ENCODE measurements around the gene RHBDD1. TPM values are rescaled to one million over a fixed set of nuclear protein-coding genes. Genes with fewer than 3 reads are reported as not detected.

The RHBDD1 gene
- total and polyA plus RNA-seq, 4 donors, result 8.5 to 45.8 (median 16.1) TPM

DNA sequence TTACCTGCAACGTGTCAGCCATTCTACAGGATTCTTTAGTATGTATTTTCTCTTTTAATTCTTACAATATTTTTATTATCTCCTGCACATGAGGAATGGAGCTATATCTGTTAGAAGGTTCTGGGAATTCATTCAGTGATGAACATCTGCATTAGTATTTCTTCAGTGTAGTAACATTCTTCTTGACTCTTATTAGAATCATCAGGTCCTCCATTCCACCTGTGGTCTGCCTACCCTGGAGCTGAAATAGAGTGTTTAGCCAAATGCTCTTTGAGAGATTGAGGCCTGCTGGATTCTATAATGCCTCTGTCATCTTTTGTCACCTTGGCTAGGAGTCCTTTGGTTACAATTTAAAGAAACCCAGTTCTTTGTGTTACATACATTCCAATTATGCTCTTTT, 54.4 kb downstream of the RHBDD1 start:
- Histone ChIP-seq H3K9ac (ENCODE audit: low read depth in 1 of 2, low read length in 2 of 2) (no peak overlapping the region), H3K4me3 (ENCODE audit: low read depth in 1 of 3, low read length in 3 of 3) (no peak overlapping the region), H3K27ac (ENCODE audit: low read depth in 1 of 2, low read length in 2 of 2) (no peak overlapping the region), H3K4me1 (ENCODE audit: control insufficient read depth in 4 of 4, insufficient read depth in 4 of 4, low read length in 3 of 4) (no peaks in the 10 kb centered on the region), H3K9me3 (ENCODE audit: control insufficient read depth in 4 of 4, low read length in 3 of 4) (no peaks in the 10 kb centered on the region), H3K27me3 (ENCODE audit: control insufficient read depth in 4 of 4, insufficient read depth in 4 of 4, low read length in 3 of 4) (no peaks in the 10 kb centered on the region), H3K36me3 (ENCODE audit: control insufficient read depth in 4 of 4, insufficient read depth in 3 of 4, low read depth in 1 of 4, low read length in 3 of 4) (no peaks in the 10 kb centered on the region)
- DNase-seq (ENCODE audit: low spot score), result no peak
- 94% methylated on average over 1 of the region's 1 CpG for WGBS
- TF ChIP-seq, protein P1, sequence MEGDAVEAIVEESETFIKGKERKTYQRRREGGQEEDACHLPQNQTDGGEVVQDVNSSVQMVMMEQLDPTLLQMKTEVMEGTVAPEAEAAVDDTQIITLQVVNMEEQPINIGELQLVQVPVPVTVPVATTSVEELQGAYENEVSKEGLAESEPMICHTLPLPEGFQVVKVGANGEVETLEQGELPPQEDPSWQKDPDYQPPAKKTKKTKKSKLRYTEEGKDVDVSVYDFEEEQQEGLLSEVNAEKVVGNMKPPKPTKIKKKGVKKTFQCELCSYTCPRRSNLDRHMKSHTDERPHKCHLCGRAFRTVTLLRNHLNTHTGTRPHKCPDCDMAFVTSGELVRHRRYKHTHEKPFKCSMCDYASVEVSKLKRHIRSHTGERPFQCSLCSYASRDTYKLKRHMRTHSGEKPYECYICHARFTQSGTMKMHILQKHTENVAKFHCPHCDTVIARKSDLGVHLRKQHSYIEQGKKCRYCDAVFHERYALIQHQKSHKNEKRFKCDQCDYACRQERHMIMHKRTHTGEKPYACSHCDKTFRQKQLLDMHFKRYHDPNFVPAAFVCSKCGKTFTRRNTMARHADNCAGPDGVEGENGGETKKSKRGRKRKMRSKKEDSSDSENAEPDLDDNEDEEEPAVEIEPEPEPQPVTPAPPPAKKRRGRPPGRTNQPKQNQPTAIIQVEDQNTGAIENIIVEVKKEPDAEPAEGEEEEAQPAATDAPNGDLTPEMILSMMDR (IDR thresholded peaks at IDR 0.05; ENCODE audit: low read depth, low read length, missing input control), result no peak
- TF ChIP-seq TAF1 (conservative IDR thresholded peaks at IDR 0.05) (no peak), NR2F2 (IDR thresholded peaks at IDR 0.05) (no peak), RAD21 (IDR thresholded peaks at IDR 0.05) (no peak), HNF4A (conservative IDR thresholded peaks at IDR 0.05) (no peak), EGR1 (IDR thresholded peaks at IDR 0.05; ENCODE audit: low read depth in 2 of 2) (no peak), RXRA (IDR thresholded peaks at IDR 0.05) (no peak), FOXA1 (IDR thresholded peaks at IDR 0.05) (no peak), YY1 (IDR thresholded peaks at IDR 0.05) (no peak)
- TF ChIP-seq, protein P2, sequence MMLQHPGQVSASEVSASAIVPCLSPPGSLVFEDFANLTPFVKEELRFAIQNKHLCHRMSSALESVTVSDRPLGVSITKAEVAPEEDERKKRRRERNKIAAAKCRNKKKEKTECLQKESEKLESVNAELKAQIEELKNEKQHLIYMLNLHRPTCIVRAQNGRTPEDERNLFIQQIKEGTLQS (IDR thresholded peaks at IDR 0.05), result no peak
- TF ChIP-seq, protein P3, sequence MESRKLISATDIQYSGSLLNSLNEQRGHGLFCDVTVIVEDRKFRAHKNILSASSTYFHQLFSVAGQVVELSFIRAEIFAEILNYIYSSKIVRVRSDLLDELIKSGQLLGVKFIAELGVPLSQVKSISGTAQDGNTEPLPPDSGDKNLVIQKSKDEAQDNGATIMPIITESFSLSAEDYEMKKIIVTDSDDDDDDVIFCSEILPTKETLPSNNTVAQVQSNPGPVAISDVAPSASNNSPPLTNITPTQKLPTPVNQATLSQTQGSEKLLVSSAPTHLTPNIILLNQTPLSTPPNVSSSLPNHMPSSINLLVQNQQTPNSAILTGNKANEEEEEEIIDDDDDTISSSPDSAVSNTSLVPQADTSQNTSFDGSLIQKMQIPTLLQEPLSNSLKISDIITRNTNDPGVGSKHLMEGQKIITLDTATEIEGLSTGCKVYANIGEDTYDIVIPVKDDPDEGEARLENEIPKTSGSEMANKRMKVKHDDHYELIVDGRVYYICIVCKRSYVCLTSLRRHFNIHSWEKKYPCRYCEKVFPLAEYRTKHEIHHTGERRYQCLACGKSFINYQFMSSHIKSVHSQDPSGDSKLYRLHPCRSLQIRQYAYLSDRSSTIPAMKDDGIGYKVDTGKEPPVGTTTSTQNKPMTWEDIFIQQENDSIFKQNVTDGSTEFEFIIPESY (IDR thresholded peaks at IDR 0.05), result no peak

DNA sequence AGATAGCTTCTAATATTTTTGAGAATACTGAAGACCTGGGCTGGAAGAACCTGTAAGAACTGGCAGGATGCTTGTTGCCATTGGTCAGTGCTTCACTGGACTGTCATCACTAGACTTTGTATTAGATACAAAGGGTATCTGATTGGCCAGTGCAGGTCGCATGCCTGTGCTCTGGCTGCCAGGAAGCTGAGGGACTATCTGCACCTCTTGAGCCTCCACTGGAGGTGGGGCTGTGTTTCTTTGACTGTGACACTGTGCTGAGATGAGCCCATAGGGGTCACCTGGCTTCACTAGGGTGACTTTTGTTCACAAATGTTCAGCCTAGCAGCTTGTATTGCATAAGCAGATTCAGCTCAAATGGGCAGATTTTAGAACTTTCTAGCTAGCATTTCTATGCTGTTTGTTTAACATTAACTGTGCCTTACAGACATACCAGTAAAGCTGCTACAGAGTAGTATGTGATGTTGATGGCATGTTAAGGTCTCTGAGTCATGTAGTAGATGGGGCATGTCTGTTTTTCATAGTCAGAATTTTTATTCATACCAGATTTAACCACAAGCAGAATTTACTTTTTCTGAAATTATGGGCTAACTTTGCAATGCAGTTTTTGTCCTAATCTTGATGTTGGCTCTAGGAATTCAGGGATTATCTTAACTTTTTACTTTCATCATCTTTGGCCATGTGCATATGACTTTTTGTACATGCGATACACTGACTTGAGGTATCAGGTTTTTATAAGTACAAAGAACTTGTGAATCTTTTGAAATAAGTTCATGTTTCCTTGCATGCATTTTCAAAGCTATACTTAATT, 56.1 kb downstream of the RHBDD1 start:
- H3K9ac ChIP-seq (ENCODE audit: low read depth in 1 of 2, low read length in 2 of 2), result no peak overlapping the region
- no peak overlapping the region for H3K4me3 ChIP-seq (ENCODE audit: low read depth in 1 of 3, low read length in 3 of 3)
- no peak overlapping the region for H3K27ac ChIP-seq (ENCODE audit: low read depth in 1 of 2, low read length in 2 of 2)
- no peaks in the 10 kb centered on the region for H3K9me3 ChIP-seq (ENCODE audit: control insufficient read depth in 4 of 4, low read length in 3 of 4)
- H3K27me3 ChIP-seq (ENCODE audit: control insufficient read depth in 4 of 4, insufficient read depth in 4 of 4, low read length in 3 of 4), result no peaks in the 10 kb centered on the region
- WGBS, result 76% methylated on average over 2 of the region's 2 CpGs
- H3K36me3 ChIP-seq (ENCODE audit: control insufficient read depth in 4 of 4, insufficient read depth in 3 of 4, low read depth in 1 of 4, low read length in 3 of 4), result no peaks in the 10 kb centered on the region
- TF ChIP-seq GABPA (IDR thresholded peaks at IDR 0.05 in 1 of 2, conservative IDR thresholded peaks at IDR 0.05 in 1 of 2), result no peak
- TF ChIP-seq, protein P3 (IDR thresholded peaks at IDR 0.05), result no peak
- no peak for TF ChIP-seq FOXA2 (IDR thresholded peaks at IDR 0.05)
- TF ChIP-seq, protein P2 (IDR thresholded peaks at IDR 0.05), result no peak
- peak; percentile 6 for TF ChIP-seq HNF4G (IDR thresholded peaks at IDR 0.05)
- no peaks in the 10 kb centered on the region for H3K4me1 ChIP-seq (ENCODE audit: control insufficient read depth in 4 of 4, insufficient read depth in 4 of 4, low read length in 3 of 4)
- no peak for DNase-seq (ENCODE audit: low spot score)

Measured in liver (tissue), 9 donors.